Left lobe of liver (tissue), 2 donors: Measurements from ENCODE around the gene ZNF442. TPM values are rescaled to one million over a fixed set of nuclear protein-coding genes. Genes with fewer than 3 reads are reported as not detected.
A peak's percentile ranks its signal among the peaks of the same experiment; 100 is the strongest.
"Not testable (repeated sequence)": the region's sequence is repeated elsewhere in the genome, so short reads cannot be mapped to it uniquely, and the experiment has no call there.

Experiments
- ATAC-seq: fragments of 200-7000 bp; cut with Tn5 transposase; one replicate; pipeline ENCODE4 v1.9.1; 2020; ENCODE audit warnings: mild to moderate bottlenecking, moderate library complexity
- DNase-seq: peaks from one replicate; pipeline ENCODE4 v3.0.0-alpha.2; 2020; ENCODE audit warnings: low spot score
- total RNA-seq: library from RNA; stranded (reverse); gene quantifications from one replicate; pipeline ENCODE4 v1.2.1, GENCODE V29; 2021
- donor health status: DM: no; HTN: no; CAD: no; lungs with moderate emphysema.
- donor health status: DM: no; HTN: yes; CAD: no.

The ZNF442 gene
- total RNA-seq, 1 donor from 2014 or later = 2.6 TPM

DNA sequence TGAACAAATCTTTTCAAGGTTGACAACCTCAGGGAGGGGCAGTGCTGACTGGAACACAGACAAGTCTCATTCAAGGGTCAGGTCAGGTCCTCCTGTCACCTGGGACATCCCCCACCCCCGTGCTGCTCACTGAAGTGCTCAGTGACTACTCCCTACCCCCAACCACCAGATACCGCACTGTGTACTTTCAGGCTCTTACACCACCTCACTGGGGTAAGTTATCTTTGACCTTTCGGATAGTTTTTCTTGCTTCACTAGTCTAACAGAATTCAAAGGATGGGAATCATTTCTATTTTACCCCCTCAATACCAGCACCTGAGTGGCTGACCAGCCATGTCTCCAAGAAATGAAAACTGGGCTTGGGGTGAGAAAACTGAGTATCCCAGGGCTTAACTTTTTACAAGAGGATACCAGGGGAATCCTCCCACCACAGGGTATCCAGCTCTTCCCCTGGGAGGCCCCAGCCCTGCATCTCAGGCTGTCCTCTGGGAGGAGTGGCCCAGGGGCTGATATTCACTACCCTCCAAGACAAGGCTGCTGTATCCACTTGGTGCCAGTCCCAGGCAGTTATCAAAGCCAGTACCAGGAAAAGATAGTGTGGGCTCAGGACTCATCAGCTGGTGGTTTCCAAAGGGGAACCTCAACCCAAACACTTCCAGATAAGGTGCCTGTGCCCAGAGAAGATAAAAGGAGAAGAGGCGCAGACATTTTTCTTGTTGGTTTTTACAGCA lies 34.1 kb downstream of the ZNF442 start:
- ATAC-seq (peak; percentile 71), DNase-seq (peak; percentile 85)

DNA sequence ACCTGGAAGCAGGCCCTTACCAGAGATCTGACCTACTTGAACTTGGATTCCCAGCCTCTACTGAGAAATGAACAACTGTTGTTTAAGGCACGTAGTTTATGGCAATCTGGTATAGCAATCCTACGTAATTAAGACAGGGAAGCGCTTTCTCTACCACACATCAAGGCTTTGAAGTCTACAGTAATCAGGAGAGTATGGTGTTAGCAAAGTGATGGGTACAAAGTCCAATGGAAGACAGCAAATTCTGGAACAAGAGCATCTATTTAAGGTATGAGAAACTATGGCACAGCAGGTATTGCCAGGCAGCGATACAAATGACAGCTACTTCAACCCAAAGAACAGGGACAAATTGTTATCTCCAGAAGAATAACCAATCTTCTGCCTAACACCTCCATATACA lies 35.1 kb downstream of the ZNF442 start:
- DNase-seq (no peak), ATAC-seq (no peak)

DNA sequence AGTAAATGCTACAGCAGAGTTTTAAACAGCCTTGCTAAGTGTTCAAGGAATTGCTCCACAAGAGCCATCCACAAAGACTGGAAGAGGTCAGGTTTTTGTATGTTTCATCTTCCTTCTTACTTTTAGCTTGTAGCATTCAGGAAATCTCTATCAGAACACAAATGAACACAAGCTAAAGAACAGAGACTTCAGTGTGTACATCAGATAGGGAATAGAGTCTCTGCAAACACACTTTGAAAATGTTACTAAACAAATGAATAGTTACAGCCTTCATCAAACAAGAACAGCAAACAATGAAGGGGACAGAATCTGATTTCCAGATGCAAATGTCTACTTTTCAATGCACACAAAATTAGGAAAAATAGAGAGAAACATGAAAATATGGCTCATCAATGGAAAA lies 39.8 kb downstream of the ZNF442 start:
- no peak for DNase-seq
- ATAC-seq = peak; percentile 53

DNA sequence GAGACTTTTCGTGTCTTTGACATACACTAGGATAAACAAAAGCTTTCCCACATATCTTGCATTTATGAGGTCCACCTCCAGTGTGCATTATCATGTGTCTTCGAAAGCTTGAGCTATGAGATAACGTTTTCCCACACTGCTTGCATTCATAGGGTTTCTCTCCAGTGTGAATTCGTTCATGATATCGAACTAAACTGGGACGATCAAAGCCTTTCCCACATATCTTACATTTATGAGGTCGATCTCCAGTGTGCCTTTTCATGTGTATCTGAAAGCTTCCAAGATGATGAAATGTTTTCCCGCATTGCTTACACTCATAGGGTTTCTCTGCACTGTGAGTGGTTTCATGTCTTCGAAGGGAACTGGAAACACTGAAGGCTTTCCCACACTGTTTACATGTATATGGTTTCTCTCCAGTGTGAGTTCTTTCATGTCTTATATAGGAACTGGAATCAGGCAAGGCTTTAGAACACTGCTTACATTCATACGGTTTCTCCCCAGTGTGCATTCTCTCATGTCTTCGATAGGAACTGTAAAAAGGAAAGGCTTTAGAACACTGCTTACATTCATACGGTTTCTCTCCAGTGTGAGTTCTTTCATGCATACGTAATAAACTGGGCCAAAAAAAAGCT lies 46.6 kb downstream of the ZNF442 start:
- ATAC-seq = no peak
- DNase-seq = no peak

DNA sequence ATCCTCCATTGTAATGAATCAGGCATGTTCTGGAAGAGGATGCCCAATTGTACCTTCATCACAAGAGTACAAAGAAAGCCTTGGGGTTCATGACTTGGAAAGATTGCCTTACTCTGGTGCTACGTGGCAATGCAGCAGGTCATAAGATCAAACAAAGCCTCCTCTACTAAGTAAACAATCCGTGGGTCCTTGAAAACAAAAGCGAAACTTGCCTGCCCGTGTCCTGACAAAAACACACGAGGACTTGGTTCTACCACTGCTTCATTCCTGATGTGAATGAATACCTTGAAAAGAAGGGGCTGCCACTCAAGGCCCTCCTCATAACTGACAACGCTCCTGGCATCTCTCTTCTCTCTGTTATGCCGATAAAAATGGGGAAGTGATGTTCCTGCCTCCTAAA lies 50.9 kb downstream of the ZNF442 start:
- DNase-seq (no peak), ATAC-seq (peak; percentile 61)

DNA sequence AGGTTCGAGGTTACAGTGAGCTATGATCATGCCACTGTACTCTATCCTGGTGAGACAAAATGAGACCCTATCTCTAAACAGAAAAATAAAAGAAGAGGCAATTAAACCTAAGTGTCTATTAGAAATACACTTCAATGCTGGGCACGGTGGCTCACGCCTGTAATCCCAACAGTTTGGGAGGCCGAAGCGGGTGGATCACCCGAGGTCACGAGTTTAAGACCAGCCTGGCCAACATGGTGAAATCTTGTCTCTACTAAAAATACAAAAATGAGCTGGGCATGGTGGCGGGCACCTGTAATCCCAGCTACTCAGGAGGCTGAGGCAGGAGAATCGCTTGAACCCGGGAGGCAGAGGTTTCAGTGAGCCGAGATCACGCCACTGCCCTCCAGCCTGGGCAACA lies 56.6 kb downstream of the ZNF442 start:
- not testable (repeated sequence) for DNase-seq, ATAC-seq

Other genes starting within 250 kb of the ZNF442 start
- 0.65 TPM for gene ZNF20, start 225.3 kb downstream of the ZNF442 start, total RNA-seq
- 0.15 TPM for gene ZNF625, start 208.9 kb downstream of the ZNF442 start, total RNA-seq
- 2.5 TPM for gene ZNF136, start 202.6 kb downstream of the ZNF442 start, total RNA-seq
- gene ZNF44, start 70.8 kb downstream of the ZNF442 start, total RNA-seq = 7.6 TPM
- 4.6 TPM for gene ZNF563, start 32.0 kb downstream of the ZNF442 start, total RNA-seq
- 3.0 TPM for gene ZNF799, start 35.6 kb upstream of the ZNF442 start, total RNA-seq
- 2.4 TPM for gene ZNF443, start 75.3 kb upstream of the ZNF442 start, total RNA-seq
- gene ZNF709, start 119.1 kb upstream of the ZNF442 start, total RNA-seq = 0.65 TPM
- 5.3 TPM for gene ZNF564, start 185.8 kb upstream of the ZNF442 start, total RNA-seq
- 3.9 TPM for gene ZNF490, start 245.1 kb upstream of the ZNF442 start, total RNA-seq
- gene ZNF791, start 245.2 kb upstream of the ZNF442 start, total RNA-seq = 9.1 TPM